HepG2 (cell line): Measurements from ENCODE around the gene GALNT10. TPM values are rescaled to one million over a fixed set of nuclear protein-coding genes. Genes with fewer than 3 reads are reported as not detected.

ENCODE experiments used
- FOXM1 ChIP-seq: sonication (generic); formaldehyde crosslinking; IDR thresholded peaks from 2 replicates; pipeline ENCODE4 v1.5.0; 2020; ENCODE audit warnings: missing genetic modification reagents
- HIVEP1 ChIP-seq: sonication (generic); formaldehyde crosslinking; IDR thresholded peaks from 2 replicates; pipeline ENCODE4 v1.4.0; 2020; ENCODE audit warnings: mild to moderate bottlenecking, missing genetic modification reagents
- NCOR1 ChIP-seq: fragments of 200-600 bp; sonication (generic); IDR thresholded peaks from 2 replicates; pipeline ENCODE4 v1.7.0; 2017; ENCODE audit warnings: antibody characterized with exemption, low read length, borderline replicate concordance
- PAF1 ChIP-seq: IDR thresholded peaks from 2 replicates; pipeline ENCODE4 v1.6.1; 2016; ENCODE audit warnings: missing genetic modification reagents, missing compliant biosample characterization
- RORA ChIP-seq: sonication (generic); formaldehyde crosslinking; IDR thresholded peaks from 2 replicates; pipeline ENCODE4 v1.5.0; 2020; ENCODE audit warnings: mild to moderate bottlenecking, missing genetic modification reagents, moderate library complexity
- SMAD9 ChIP-seq: sonication (generic); formaldehyde crosslinking; IDR thresholded peaks from 2 replicates; pipeline ENCODE4 v1.5.1; 2020; ENCODE audit warnings: mild to moderate bottlenecking, missing genetic modification reagents
- U2AF1 ChIP-seq: fragments of 200-400 bp; formaldehyde crosslinking; optimal IDR thresholded peaks from 2 replicates; pipeline ENCODE3; 2017; ENCODE audit warnings: mild to moderate bottlenecking, low read depth, low read length
- ZBTB20 ChIP-seq: sonication (generic); formaldehyde crosslinking; IDR thresholded peaks from 2 replicates; pipeline ENCODE4 v1.8.1; 2023; ENCODE audit warnings: missing genetic modification reagents, low read depth, mild to moderate bottlenecking, borderline replicate concordance
- ZMYM4 ChIP-seq: sonication (generic); formaldehyde crosslinking; IDR thresholded peaks from 2 replicates; pipeline ENCODE4 v1.8.1; 2023; ENCODE audit warnings: mild to moderate bottlenecking, missing genetic modification reagents
- ZNF20 ChIP-seq: sonication (generic); formaldehyde crosslinking; IDR thresholded peaks from 2 replicates; pipeline ENCODE4 v1.4.0; 2020; ENCODE audit warnings: mild to moderate bottlenecking, moderate library complexity, missing genetic modification reagents
- ZNF24 ChIP-seq: fragments of 450-650 bp; IDR thresholded peaks from 2 replicates; pipeline ENCODE4 v1.6.1; 2017; ENCODE audit warnings: antibody characterized with exemption, mild to moderate bottlenecking
- ZNF331 ChIP-seq: sonication (generic); formaldehyde crosslinking; IDR thresholded peaks from 2 replicates; pipeline ENCODE4 v1.4.0; 2020; ENCODE audit warnings: missing genetic modification reagents
- ZNF44 ChIP-seq: sonication (generic); formaldehyde crosslinking; IDR thresholded peaks from 2 replicates; pipeline ENCODE4 v1.5.1; 2020; ENCODE audit warnings: mild to moderate bottlenecking, missing genetic modification reagents
- ZNF451 ChIP-seq: sonication (generic); formaldehyde crosslinking; IDR thresholded peaks from 2 replicates; pipeline ENCODE4 v1.5.0; 2020; ENCODE audit warnings: mild to moderate bottlenecking, missing genetic modification reagents
- ZNF530 ChIP-seq: sonication (generic); formaldehyde crosslinking; IDR thresholded peaks from 2 replicates; pipeline ENCODE4 v1.5.0; 2020; ENCODE audit warnings: low read depth, mild to moderate bottlenecking, missing genetic modification reagents
- ZNF607 ChIP-seq: sonication (generic); formaldehyde crosslinking; IDR thresholded peaks from 2 replicates; pipeline ENCODE4 v1.5.1; 2020; ENCODE audit warnings: missing genetic modification reagents, mild to moderate bottlenecking, borderline replicate concordance
- ZNF713 ChIP-seq: sonication (generic); formaldehyde crosslinking; IDR thresholded peaks from 2 replicates; pipeline ENCODE4 v1.4.0; 2020; ENCODE audit warnings: mild to moderate bottlenecking, missing genetic modification reagents
- ZNF777 ChIP-seq: sonication (generic); formaldehyde crosslinking; IDR thresholded peaks from 2 replicates; pipeline ENCODE4 v1.4.0; 2020; ENCODE audit warnings: missing genetic modification reagents
- polyA plus RNA-seq, 8 experiments: library from polyadenylated mRNA; depleted of rRNA in 3 of 8; stranded (reverse) in 7 of 8; unstranded in 1 of 8; fragments of >200 nt; fragmentation: Illumina TruSeq in 4 of 8; extraction: Trizol in 4 of 8; gene quantifications; 2 replicates each; pipeline versions ENCODE4 v1.2.1 to v1.2.3, GENCODE V29; 2011 to 2016; ENCODE audit warnings: low read depth in 4 of 8, missing spikeins in 1 of 8, mixed read lengths in 1 of 8; ENCODE audit not compliant: insufficient read depth in 1 of 8
- total RNA-seq, 5 experiments: library from RNA; depleted of rRNA; stranded (reverse); fragments of >200 nt; fragmentation: Illumina TruSeq; extraction: Trizol; gene quantifications; 2 replicates each; pipeline ENCODE4 v1.2.3, GENCODE V29; 2016; ENCODE audit warnings: low read depth in 1 of 5
- TF ChIP-seq, protein P1 (sequence below): sonication (generic); formaldehyde crosslinking; IDR thresholded peaks from 2 replicates; pipeline ENCODE4 v1.4.0; 2020; ENCODE audit warnings: mild to moderate bottlenecking, missing genetic modification reagents
- TF ChIP-seq, protein P2 (sequence below): sonication (generic); formaldehyde crosslinking; IDR thresholded peaks from 2 replicates; pipeline ENCODE4 v1.8.0; 2022; ENCODE audit warnings: mild to moderate bottlenecking, missing genetic modification reagents, borderline replicate concordance
- TF ChIP-seq, protein P3 (sequence below): sonication (generic); formaldehyde crosslinking; IDR thresholded peaks from 2 replicates; pipeline ENCODE4 v1.8.0; 2023; ENCODE audit warnings: mild to moderate bottlenecking, missing genetic modification reagents
- TF ChIP-seq, protein P4 (sequence below): sonication (generic); formaldehyde crosslinking; IDR thresholded peaks from 2 replicates; pipeline ENCODE4 v1.4.0; 2020; ENCODE audit warnings: missing genetic modification reagents
- TF ChIP-seq, protein P5 (sequence below): sonication (generic); formaldehyde crosslinking; IDR thresholded peaks from 2 replicates; pipeline ENCODE4 v1.8.1; 2023; ENCODE audit warnings: mild to moderate bottlenecking, missing genetic modification reagents
- TF ChIP-seq, protein P6 (sequence below): sonication (generic); formaldehyde crosslinking; conservative IDR thresholded peaks from 2 replicates; pipeline ENCODE4 v1.8.1; 2023; ENCODE audit warnings: missing genetic modification reagents

The GALNT10 gene
- total and polyA plus RNA-seq, 2 of the 13 experiments (the other 11 are each of a cell fraction or from before 2014, with no cell fraction given): 8.1 to 11.2 TPM

DNA sequence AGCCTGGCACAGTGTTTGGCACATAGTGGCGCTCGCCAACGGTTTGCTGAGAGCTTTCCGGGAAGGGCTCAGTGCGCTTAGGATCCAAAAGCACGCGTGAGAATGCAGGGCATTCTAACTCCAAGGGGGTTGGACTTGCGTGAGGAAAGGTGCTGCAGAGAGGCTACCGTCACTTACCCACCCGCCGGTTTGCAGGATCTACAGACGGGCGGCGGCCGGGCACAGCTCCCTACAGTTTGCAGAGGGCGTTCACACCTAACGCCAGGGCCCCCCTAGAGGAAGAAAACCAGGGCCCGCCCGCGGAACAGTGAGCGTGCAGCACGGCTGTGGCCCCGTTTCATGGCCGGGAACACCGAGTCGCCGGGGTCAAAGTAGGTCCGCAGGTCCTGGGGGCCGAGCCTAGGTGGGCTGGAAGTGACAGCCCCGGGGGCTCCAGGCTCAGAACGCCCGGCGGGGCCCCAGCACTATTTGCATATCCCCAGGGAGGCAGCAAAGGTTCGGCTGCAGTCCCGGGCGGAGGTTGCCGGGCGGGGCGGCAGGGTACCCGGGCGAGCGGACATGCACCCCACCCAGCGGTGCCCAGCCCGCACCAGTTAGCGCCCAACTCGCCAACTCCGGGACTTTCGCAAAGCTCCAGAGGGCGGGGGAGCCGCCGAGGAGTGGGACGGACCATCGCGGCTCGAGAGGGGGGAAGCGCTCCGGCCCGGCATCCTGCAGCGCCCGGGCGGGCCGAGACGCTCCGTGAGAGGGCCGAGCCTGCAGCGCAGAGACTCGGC is 526 bp upstream of the GALNT10 start (continued):
- TF ChIP-seq FOXM1 (CRISPR knock-in tag) (no peak), ZNF607 (no peak), RORA (CRISPR knock-in tag) (no peak), HIVEP1 (CRISPR knock-in tag) (no peak), ZNF44 (CRISPR knock-in tag) (no peak), ZBTB20 (CRISPR knock-in tag) (no peak), NCOR1 (no peak), ZNF331 (CRISPR knock-in tag) (no peak), ZNF451 (CRISPR knock-in tag) (no peak), ZMYM4 (CRISPR knock-in tag) (no peak), ZNF24 (no peak), ZNF713 (CRISPR knock-in tag) (no peak), PAF1 (CRISPR knock-in tag) (no peak), SMAD9 (CRISPR knock-in tag) (no peak), ZNF530 (CRISPR knock-in tag) (no peak), U2AF1 (no peak), ZNF777 (CRISPR knock-in tag) (peak; percentile 86; the same call in 1 of the 2 replicates), ZNF20 (CRISPR knock-in tag) (no peak)
- TF ChIP-seq, protein P1, sequence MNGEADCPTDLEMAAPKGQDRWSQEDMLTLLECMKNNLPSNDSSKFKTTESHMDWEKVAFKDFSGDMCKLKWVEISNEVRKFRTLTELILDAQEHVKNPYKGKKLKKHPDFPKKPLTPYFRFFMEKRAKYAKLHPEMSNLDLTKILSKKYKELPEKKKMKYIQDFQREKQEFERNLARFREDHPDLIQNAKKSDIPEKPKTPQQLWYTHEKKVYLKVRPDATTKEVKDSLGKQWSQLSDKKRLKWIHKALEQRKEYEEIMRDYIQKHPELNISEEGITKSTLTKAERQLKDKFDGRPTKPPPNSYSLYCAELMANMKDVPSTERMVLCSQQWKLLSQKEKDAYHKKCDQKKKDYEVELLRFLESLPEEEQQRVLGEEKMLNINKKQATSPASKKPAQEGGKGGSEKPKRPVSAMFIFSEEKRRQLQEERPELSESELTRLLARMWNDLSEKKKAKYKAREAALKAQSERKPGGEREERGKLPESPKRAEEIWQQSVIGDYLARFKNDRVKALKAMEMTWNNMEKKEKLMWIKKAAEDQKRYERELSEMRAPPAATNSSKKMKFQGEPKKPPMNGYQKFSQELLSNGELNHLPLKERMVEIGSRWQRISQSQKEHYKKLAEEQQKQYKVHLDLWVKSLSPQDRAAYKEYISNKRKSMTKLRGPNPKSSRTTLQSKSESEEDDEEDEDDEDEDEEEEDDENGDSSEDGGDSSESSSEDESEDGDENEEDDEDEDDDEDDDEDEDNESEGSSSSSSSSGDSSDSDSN (CRISPR knock-in tag): peak; percentile 33; the same call in 1 of the 2 replicates
- TF ChIP-seq, protein P2, sequence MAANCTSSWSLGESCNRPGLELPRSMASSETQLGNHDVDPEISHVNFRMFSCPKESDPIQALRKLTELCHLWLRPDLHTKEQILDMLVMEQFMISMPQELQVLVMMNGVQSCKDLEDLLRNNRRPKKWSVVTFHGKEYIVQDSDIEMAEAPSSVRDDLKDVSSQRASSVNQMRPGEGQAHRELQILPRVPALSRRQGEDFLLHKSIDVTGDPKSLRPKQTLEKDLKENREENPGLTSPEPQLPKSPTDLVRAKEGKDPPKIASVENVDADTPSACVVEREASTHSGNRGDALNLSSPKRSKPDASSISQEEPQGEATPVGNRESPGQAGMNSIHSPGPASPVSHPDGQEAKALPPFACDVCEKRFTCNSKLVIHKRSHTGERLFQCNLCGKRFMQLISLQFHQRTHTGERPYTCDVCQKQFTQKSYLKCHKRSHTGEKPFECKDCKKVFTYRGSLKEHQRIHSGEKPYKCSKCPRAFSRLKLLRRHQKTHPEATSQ (CRISPR knock-in tag): no peak
- TF ChIP-seq, protein P3, sequence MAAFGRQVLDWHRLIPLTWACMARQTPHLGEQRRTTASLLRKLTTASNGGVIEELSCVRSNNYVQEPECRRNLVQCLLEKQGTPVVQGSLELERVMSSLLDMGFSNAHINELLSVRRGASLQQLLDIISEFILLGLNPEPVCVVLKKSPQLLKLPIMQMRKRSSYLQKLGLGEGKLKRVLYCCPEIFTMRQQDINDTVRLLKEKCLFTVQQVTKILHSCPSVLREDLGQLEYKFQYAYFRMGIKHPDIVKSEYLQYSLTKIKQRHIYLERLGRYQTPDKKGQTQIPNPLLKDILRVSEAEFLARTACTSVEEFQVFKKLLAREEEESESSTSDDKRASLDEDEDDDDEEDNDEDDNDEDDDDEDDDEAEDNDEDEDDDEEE (CRISPR knock-in tag): no peak
- TF ChIP-seq, protein P4, sequence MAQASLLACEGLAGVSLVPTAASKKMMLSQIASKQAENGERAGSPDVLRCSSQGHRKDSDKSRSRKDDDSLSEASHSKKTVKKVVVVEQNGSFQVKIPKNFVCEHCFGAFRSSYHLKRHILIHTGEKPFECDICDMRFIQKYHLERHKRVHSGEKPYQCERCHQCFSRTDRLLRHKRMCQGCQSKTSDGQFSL (CRISPR knock-in tag): no peak
- TF ChIP-seq, protein P5, sequence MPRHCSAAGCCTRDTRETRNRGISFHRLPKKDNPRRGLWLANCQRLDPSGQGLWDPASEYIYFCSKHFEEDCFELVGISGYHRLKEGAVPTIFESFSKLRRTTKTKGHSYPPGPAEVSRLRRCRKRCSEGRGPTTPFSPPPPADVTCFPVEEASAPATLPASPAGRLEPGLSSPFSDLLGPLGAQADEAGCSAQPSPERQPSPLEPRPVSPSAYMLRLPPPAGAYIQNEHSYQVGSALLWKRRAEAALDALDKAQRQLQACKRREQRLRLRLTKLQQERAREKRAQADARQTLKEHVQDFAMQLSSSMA (CRISPR knock-in tag): no peak
- TF ChIP-seq, protein P6, sequence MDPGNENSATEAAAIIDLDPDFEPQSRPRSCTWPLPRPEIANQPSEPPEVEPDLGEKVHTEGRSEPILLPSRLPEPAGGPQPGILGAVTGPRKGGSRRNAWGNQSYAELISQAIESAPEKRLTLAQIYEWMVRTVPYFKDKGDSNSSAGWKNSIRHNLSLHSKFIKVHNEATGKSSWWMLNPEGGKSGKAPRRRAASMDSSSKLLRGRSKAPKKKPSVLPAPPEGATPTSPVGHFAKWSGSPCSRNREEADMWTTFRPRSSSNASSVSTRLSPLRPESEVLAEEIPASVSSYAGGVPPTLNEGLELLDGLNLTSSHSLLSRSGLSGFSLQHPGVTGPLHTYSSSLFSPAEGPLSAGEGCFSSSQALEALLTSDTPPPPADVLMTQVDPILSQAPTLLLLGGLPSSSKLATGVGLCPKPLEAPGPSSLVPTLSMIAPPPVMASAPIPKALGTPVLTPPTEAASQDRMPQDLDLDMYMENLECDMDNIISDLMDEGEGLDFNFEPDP (CRISPR knock-in tag): no peak
